Measurements from ENCODE around the gene BCAS1. TPM values are rescaled to one million over a fixed set of nuclear protein-coding genes. Genes with fewer than 3 reads are reported as not detected.

The BCAS1 gene
- total RNA-seq, 1 experiment from 2014 or later: 0.17 TPM

- no peak overlapping the region for H3K4me2 ChIP-seq (ENCODE audit: low read length)
- TF ChIP-seq RAD21 (IDR thresholded peaks at IDR 0.05; ENCODE audit: low read depth): no peak
- TF ChIP-seq SP1 (IDR thresholded peaks at IDR 0.05; ENCODE audit: low read depth): no peak
- no peak for TF ChIP-seq FOSL1 (IDR thresholded peaks at IDR 0.05; ENCODE audit: low read depth)
- TF ChIP-seq POLR2A (IDR thresholded peaks at IDR 0.05; ENCODE audit: borderline replicate concordance, extremely low read depth, insufficient read depth, insufficient read length): no peak
- TF ChIP-seq CBX3 (IDR thresholded peaks at IDR 0.05; ENCODE audit: low read depth): no peak
- no peak for TF ChIP-seq ELF1 (IDR thresholded peaks at IDR 0.05; ENCODE audit: borderline replicate concordance, low read depth)
- no peak for TF ChIP-seq CTCF (IDR thresholded peaks at IDR 0.05 in 2 of 3, conservative IDR thresholded peaks at IDR 0.05 in 1 of 3; ENCODE audit: borderline replicate concordance in 1 of 3, insufficient read depth in 1 of 3, low read depth in 2 of 3, low read length in 2 of 3)
- TF ChIP-seq SRF (IDR thresholded peaks at IDR 0.05; ENCODE audit: low read depth): no peak
- no peak for TF ChIP-seq ATF3 (IDR thresholded peaks at IDR 0.05)
- ChIA-PET CTCF (interaction anchor here (13.2 kb wide), 1 partner anchor 100 kb away, joined by 162 read pairs; no protein-coding TSS in a partner anchor), RAD21 (ENCODE audit: low non-redundant PET in 1 of 2, low total read pairs in 2 of 2, uncharacterized antibody in 2 of 2, unreplicated experiment in 2 of 2) (no interaction called here), POLR2A (no interaction called here)
- ATAC-seq (no peak), DNase-seq (ENCODE audit: low read depth, low spot score) (no peak)
- peaks cover 24 to 46% of the 10 kb centered on the region in 2 experiments; a peak in 3 of 4 replicates for H3K4me1 ChIP-seq (ENCODE audit: control insufficient read depth in 1 of 2, insufficient read depth in 2 of 2, low read length in 2 of 2)
- H3K27ac ChIP-seq (ENCODE audit: low read depth, low read length): no peak overlapping the region
- no peaks in the 10 kb centered on the region for H3K27me3 ChIP-seq (ENCODE audit: insufficient read depth, low read length)
- no peak overlapping the region for H2AFZ ChIP-seq (ENCODE audit: low read depth, low read length, poor library complexity, severe bottlenecking)
- H3K79me2 ChIP-seq (ENCODE audit: insufficient read depth, low read length): no peaks in the 10 kb centered on the region
- H3K4me3 ChIP-seq (replicated peaks in 1 of 2; ENCODE audit: low read depth in 1 of 2, low read length in 2 of 2): no peak overlapping the region
- no TSS peak for BruUV-seq (replicated peaks)
- no peaks in the 10 kb centered on the region for H3K36me3 ChIP-seq (ENCODE audit: control insufficient read depth in 1 of 2, insufficient read depth in 2 of 2, low read length in 2 of 2)
- no peaks in the 10 kb centered on the region for H3K9me2 ChIP-seq (ENCODE audit: insufficient read depth)
- no peaks in the 10 kb centered on the region; a peak in 1 of 4 replicates for H3K9me3 ChIP-seq (ENCODE audit: control insufficient read depth in 1 of 2, insufficient read depth in 1 of 2, low read depth in 1 of 2, low read length in 2 of 2)
- H3K9ac ChIP-seq (ENCODE audit: low read length): no peak overlapping the region
- intact Hi-C loops (cut with micrococcal nuclease): no loop called here
- H4K20me1 ChIP-seq (ENCODE audit: insufficient read depth): no peaks in the 10 kb centered on the region
These were observed 29.5 kb upstream of the BCAS1 start for GRCh38 chr20:54099894-54100293.
